Measurements from ENCODE around the gene GPSM3.

GPSM3 gene

GRCh38 chr6:32174416-32174815 is 18.0 kb downstream of the GPSM3 start:
- no peak for DNase-seq (ENCODE audit: low spot score)
- TF ChIP-seq, protein P1, sequence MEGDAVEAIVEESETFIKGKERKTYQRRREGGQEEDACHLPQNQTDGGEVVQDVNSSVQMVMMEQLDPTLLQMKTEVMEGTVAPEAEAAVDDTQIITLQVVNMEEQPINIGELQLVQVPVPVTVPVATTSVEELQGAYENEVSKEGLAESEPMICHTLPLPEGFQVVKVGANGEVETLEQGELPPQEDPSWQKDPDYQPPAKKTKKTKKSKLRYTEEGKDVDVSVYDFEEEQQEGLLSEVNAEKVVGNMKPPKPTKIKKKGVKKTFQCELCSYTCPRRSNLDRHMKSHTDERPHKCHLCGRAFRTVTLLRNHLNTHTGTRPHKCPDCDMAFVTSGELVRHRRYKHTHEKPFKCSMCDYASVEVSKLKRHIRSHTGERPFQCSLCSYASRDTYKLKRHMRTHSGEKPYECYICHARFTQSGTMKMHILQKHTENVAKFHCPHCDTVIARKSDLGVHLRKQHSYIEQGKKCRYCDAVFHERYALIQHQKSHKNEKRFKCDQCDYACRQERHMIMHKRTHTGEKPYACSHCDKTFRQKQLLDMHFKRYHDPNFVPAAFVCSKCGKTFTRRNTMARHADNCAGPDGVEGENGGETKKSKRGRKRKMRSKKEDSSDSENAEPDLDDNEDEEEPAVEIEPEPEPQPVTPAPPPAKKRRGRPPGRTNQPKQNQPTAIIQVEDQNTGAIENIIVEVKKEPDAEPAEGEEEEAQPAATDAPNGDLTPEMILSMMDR (IDR thresholded peaks at IDR 0.05; ENCODE audit: extremely low read depth, missing control alignments): no peak

GRCh38 chr6:32173051-32173727 is 19.3 kb downstream of the GPSM3 start:
- TF ChIP-seq, protein P1 (IDR thresholded peaks at IDR 0.05; ENCODE audit: extremely low read depth, missing control alignments): no peak

DNA sequence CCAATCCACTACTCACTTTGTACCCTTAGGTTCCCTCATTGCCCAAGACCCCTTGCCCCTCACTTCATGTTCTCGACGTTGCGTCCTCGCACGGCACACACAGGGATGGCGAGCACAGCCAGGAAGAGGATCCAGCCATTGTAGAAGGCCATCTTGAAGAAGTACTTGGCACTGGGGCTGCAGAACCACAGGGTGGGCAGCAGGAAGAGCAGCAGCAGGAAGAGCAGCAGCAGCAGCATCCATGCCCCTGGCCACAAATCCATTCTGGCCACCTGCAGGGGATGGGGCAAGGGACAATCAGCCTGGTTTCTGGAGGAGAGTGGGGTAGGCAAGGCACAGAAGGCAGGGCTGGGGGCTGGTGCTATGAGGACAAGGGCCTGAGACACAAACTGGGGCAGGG is 21.2 kb downstream of the GPSM3 start:
- DNase-seq (ENCODE audit: low spot score): no peak

More at GRCh38 chr6:32173051-32173727, 19.3 kb downstream of the GPSM3 start:
- no peak for DNase-seq (ENCODE audit: low spot score)

DNA sequence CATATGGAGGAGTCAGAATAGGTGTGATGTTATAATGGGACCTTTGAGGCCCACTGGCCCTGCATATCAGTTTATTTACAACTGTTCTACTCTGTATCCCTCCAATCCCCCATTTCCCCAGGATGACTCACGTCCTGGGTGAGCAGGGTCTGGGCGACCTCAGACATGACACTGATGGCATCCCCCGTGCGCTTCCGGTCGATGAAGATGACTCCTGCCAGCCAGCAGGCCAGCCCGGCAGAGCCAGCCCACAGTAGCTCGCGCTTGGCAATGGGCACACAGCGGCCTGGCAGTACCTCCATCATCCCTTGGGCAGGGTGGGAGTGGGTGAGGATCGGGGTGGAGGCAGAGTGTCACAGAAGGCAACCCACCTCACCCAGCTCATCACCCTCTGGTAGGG is 22.1 kb downstream of the GPSM3 start:
- TF ChIP-seq, protein P1 (IDR thresholded peaks at IDR 0.05; ENCODE audit: extremely low read depth, missing control alignments): no peak
- no peak for DNase-seq (ENCODE audit: low spot score)

More for the DNA sequence above, 21.2 kb downstream of the GPSM3 start:
- TF ChIP-seq, protein P1 (IDR thresholded peaks at IDR 0.05; ENCODE audit: extremely low read depth, missing control alignments): no peak

- TF ChIP-seq, protein P1 (IDR thresholded peaks at IDR 0.05; ENCODE audit: extremely low read depth, missing control alignments): no peak
- no peak for DNase-seq (ENCODE audit: low spot score)
Measured at GRCh38 chr6:32168807-32169591, 23.4 kb downstream of the GPSM3 start.

DNA sequence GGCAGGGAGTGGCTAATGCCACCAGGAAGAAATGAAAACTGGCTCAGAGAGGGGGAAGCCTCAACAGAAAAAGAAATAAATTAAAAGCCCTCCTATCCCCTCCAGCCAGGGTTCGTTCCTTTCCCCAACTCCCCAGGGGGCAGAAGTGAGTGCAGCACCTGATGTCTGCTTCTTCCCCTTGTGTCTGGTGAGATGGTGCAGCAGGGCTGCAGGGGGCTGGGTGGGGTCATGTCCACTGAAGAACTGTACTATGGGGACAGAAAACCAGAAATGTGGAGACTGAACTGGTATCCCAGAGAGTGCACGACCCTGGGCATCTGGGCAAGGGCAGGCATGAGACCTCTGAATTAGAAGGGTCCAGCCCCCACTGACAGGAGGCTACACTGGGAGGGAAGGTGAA is 24.1 kb downstream of the GPSM3 start:
- TF ChIP-seq, protein P1 (IDR thresholded peaks at IDR 0.05; ENCODE audit: extremely low read depth, missing control alignments): no peak
- DNase-seq (ENCODE audit: low spot score): no peak

DNA sequence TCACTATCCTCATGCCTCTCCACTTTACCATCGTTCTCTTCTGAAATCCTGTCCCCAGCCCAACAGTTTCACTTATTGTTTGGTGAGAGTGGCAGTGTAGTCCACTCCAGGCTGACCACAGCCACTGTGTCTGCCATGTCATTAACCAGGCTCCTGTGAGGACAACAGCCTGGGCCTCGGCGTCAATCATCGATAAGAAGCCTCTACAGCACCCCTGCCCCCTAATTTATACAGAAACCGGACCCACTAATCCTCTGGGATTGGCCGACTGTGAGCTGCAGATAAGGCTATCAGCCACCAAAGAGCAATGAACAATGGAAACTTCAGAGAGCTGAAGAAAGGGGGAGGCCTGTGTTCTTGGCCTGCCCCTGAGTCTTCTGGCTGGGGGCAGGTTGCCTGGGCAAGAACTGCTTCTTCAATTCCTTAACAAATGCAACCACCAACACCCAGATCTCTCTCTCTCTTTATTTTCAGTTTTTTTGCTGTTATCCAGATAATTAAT is 24.6 kb downstream of the GPSM3 start:
- no peak for DNase-seq (ENCODE audit: low spot score)
- TF ChIP-seq, protein P1 (IDR thresholded peaks at IDR 0.05; ENCODE audit: extremely low read depth, missing control alignments): no peak

Data from GM20000 (cell line).